Calu3 (cell line): ENCODE results near the gene RAP1GAP. TPM values are rescaled to one million over a fixed set of nuclear protein-coding genes. Genes with fewer than 3 reads are reported as not detected.

Experiments
- BruUV-seq: library from RNA; stranded (reverse); fragments of 400-500 nt; replicated peaks from 2 replicates; lab custom pipeline; 2021; lab: Mats Ljungman, UMichigan
- CTCF ChIA-PET: fragments of 300-600 bp; sonication (Branson Sonifier 250); formaldehyde crosslinking; loops from one replicate; lab custom pipeline; 2022; ENCODE audit warnings: antibody characterized with exemption; lab: Charles Lee
- DNase-seq: peaks from one replicate; pipeline ENCODE4 v3.0.0; 2022
- H3K27ac Mint-ChIP-seq: one replicate; pipeline ENCODE4 v1.8.0; 2022; ENCODE audit warnings: mixed read lengths; ENCODE audit not compliant: unreplicated experiment
- H3K27me3 Mint-ChIP-seq: one replicate; pipeline ENCODE4 v1.8.0; 2022; ENCODE audit warnings: mixed read lengths; ENCODE audit not compliant: unreplicated experiment
- H3K36me3 Mint-ChIP-seq: one replicate; pipeline ENCODE4 v1.8.0; 2022; ENCODE audit warnings: mild to moderate bottlenecking, moderate library complexity, mixed read lengths; ENCODE audit not compliant: insufficient read depth, unreplicated experiment
- H3K4me1 Mint-ChIP-seq: one replicate; pipeline ENCODE4 v1.8.0; 2022; ENCODE audit warnings: mild to moderate bottlenecking, low read depth, mixed read lengths; ENCODE audit not compliant: unreplicated experiment
- H3K4me3 Mint-ChIP-seq: one replicate; pipeline ENCODE4 v1.8.0; 2022; ENCODE audit warnings: mild to moderate bottlenecking, low read depth, moderate library complexity, mixed read lengths; ENCODE audit not compliant: unreplicated experiment
- H3K9me3 Mint-ChIP-seq: one replicate; pipeline ENCODE4 v1.8.0; 2022; ENCODE audit warnings: low read depth, mixed read lengths; ENCODE audit not compliant: unreplicated experiment
- CTCF ChIP-seq: fragments of 200-600 bp; IDR thresholded peaks from one replicate; pipeline ENCODE4 v1.8.0; 2022; ENCODE audit warnings: antibody characterized with exemption; ENCODE audit not compliant: unreplicated experiment
- intact Hi-C: fragments of 100-400 bp; cut with micrococcal nuclease; formaldehyde crosslinking; loops from one replicate; pipeline ENCODE4 v1.10.0; 2022; ENCODE audit not compliant: unreplicated experiment
- total RNA-seq: library from RNA; stranded (reverse); gene quantifications from 2 replicates; pipeline ENCODE4 v1.2.3, GENCODE V29; 2022

Gene RAP1GAP
- total RNA-seq, 1 experiment from 2014 or later = 23.8 TPM

DNA sequence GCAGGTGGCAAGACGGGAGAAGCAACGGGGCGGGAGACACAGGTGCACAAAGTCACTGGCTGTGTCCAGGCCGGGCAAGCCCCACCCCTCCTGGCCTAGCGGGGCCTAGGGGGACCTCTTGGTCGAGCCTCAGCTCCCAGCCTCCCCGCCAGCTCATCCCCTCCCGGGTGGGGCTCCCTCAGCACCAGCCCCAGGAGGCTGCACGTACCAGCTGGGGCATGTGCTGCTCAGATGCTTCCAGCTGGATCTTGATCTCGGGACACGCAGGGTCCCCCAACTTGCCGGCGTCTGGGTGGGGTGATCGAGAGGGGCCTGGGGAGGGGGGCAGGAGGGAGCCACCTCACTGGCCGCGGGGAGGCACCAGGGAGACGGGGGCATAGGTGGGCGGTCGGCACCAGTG is 71.4 kb downstream of the RAP1GAP start:
- no peak overlapping the region for H3K4me3 Mint-ChIP-seq
- no TSS peak for BruUV-seq
- intact Hi-C loops = loop anchor here (5.0 kb wide), 1 partner anchor 60 kb away; no protein-coding TSS in a partner anchor
- CTCF ChIA-PET = no interaction called here
- no peak for DNase-seq
- H3K4me1 Mint-ChIP-seq = peaks cover 6% of the 10 kb centered on the region
- H3K27ac Mint-ChIP-seq = no peak overlapping the region
- peaks cover 35% of the 10 kb centered on the region for H3K36me3 Mint-ChIP-seq
- H3K9me3 Mint-ChIP-seq = no peaks in the 10 kb centered on the region
- TF ChIP-seq CTCF = no peak
- peaks cover 5% of the 10 kb centered on the region for H3K27me3 Mint-ChIP-seq

- CTCF ChIA-PET = no interaction called here
- H3K27ac Mint-ChIP-seq = no peak overlapping the region
These were observed 72.5 kb downstream of the RAP1GAP start for GRCh38 chr1:21596628-21597027.

GRCh38 chr1:21596174-21596573 is 73.0 kb downstream of the RAP1GAP start:
- BruUV-seq = no TSS peak
- H3K4me1 Mint-ChIP-seq = peaks cover 6% of the 10 kb centered on the region
- intact Hi-C loops = loop anchor here (5.0 kb wide), 1 partner anchor 61 kb away; no protein-coding TSS in a partner anchor
- no peak for TF ChIP-seq CTCF
- CTCF ChIA-PET = no interaction called here
- no peak for DNase-seq
- H3K9me3 Mint-ChIP-seq = no peaks in the 10 kb centered on the region
- H3K27ac Mint-ChIP-seq = no peak overlapping the region
- H3K36me3 Mint-ChIP-seq = peaks cover 34% of the 10 kb centered on the region
- H3K4me3 Mint-ChIP-seq = no peak overlapping the region
- H3K27me3 Mint-ChIP-seq = peaks cover 19% of the 10 kb centered on the region

More at GRCh38 chr1:21596628-21597027, 72.5 kb downstream of the RAP1GAP start:
- no peak for TF ChIP-seq CTCF
- no TSS peak for BruUV-seq
- peaks cover 16% of the 10 kb centered on the region for H3K27me3 Mint-ChIP-seq
- DNase-seq = no peak
- intact Hi-C loops = loop anchor here (5.0 kb wide), 1 partner anchor 61 kb away; no protein-coding TSS in a partner anchor
- H3K4me1 Mint-ChIP-seq = peaks cover 6% of the 10 kb centered on the region
- H3K9me3 Mint-ChIP-seq = no peaks in the 10 kb centered on the region
- H3K36me3 Mint-ChIP-seq = peaks cover 34% of the 10 kb centered on the region
- no peak overlapping the region for H3K4me3 Mint-ChIP-seq

- H3K9me3 Mint-ChIP-seq = no peaks in the 10 kb centered on the region
- H3K4me3 Mint-ChIP-seq = no peak overlapping the region
- H3K27ac Mint-ChIP-seq = peak overlapping the region; percentile 79
- intact Hi-C loops = loop anchor here (5.0 kb wide), 1 partner anchor 62 kb away; no protein-coding TSS in a partner anchor
- CTCF ChIA-PET = interaction anchor here (0.5 kb wide), 1 partner anchor 857 kb away, joined by 3 read pairs; no protein-coding TSS in a partner anchor
- peaks cover 33% of the 10 kb centered on the region for H3K36me3 Mint-ChIP-seq
- peaks cover 19% of the 10 kb centered on the region for H3K27me3 Mint-ChIP-seq
- BruUV-seq = no TSS peak
- DNase-seq = peak; percentile 40
- TF ChIP-seq CTCF = peak; percentile 60
- H3K4me1 Mint-ChIP-seq = peaks cover 6% of the 10 kb centered on the region
These were observed 73.9 kb downstream of the RAP1GAP start for GRCh38 chr1:21594935-21595897.
